Liver (tissue), 9 donors: Measurements from ENCODE around the gene KLHL28. TPM values are rescaled to one million over a fixed set of nuclear protein-coding genes. Genes with fewer than 3 reads are reported as not detected.

Experiments
- DNase-seq: peaks from one replicate; pipeline ENCODE4 v3.0.0-alpha.2; 2017; ENCODE audit warnings: low spot score
- H3K27ac ChIP-seq, 2 donors: one replicate each; pipeline ENCODE4 v1.7.0; 2013; ENCODE audit warnings: inconsistent platforms in 2 of 2, low read length in 2 of 2, control low read depth in 1 of 2, low read depth in 1 of 2, mild to moderate bottlenecking in 1 of 2
- H3K27me3 ChIP-seq, 4 donors: one replicate each; pipeline versions ENCODE4 v1.6.1 to v1.7.0; 2013; ENCODE audit warnings: low read length in 3 of 4, inconsistent platforms in 1 of 4, mild to moderate bottlenecking in 1 of 4, moderate library complexity in 1 of 4; ENCODE audit not compliant: control insufficient read depth in 4 of 4, insufficient read depth in 4 of 4
- H3K36me3 ChIP-seq, 4 donors: one replicate each; pipeline versions ENCODE4 v1.6.1 to v1.7.0; 2013; ENCODE audit warnings: low read length in 3 of 4, mild to moderate bottlenecking in 3 of 4, low read depth in 1 of 4, moderate library complexity in 1 of 4; ENCODE audit not compliant: control insufficient read depth in 4 of 4, insufficient read depth in 3 of 4
- H3K4me1 ChIP-seq, 4 donors: one replicate each; pipeline versions ENCODE4 v1.6.1 to v1.7.0; 2013; ENCODE audit warnings: low read length in 3 of 4, mild to moderate bottlenecking in 3 of 4, moderate library complexity in 1 of 4; ENCODE audit not compliant: control insufficient read depth in 4 of 4, insufficient read depth in 4 of 4
- H3K4me3 ChIP-seq, 3 donors: one replicate each; pipeline versions ENCODE4 v1.6.1 to v1.7.0; 2013; ENCODE audit warnings: low read length in 3 of 3, control low read depth in 1 of 3, low read depth in 1 of 3, mild to moderate bottlenecking in 1 of 3
- H3K9ac ChIP-seq, 2 donors: one replicate each; pipeline ENCODE4 v1.7.0; 2013; ENCODE audit warnings: low read length in 2 of 2, mild to moderate bottlenecking in 2 of 2, moderate library complexity in 2 of 2, control low read depth in 1 of 2, low read depth in 1 of 2
- H3K9me3 ChIP-seq, 4 donors: one replicate each; pipeline versions ENCODE4 v1.6.1 to v1.7.0; 2013; ENCODE audit warnings: low read length in 3 of 4; ENCODE audit not compliant: control insufficient read depth in 4 of 4
- EGR1 ChIP-seq, 2 donors: IDR thresholded peaks; 2 replicates each; pipeline ENCODE4 v1.6.1; 2016 to 2018; ENCODE audit warnings: antibody characterized with exemption in 2 of 2, low read depth in 2 of 2
- FOXA1 ChIP-seq: IDR thresholded peaks from 2 replicates; pipeline ENCODE4 v1.6.1; 2016; ENCODE audit warnings: antibody characterized with exemption
- FOXA2 ChIP-seq: IDR thresholded peaks from 2 replicates; pipeline ENCODE4 v1.6.1; 2016; ENCODE audit warnings: antibody characterized with exemption
- GABPA ChIP-seq, 2 donors: IDR thresholded peaks in 1 of 2; conservative IDR thresholded peaks in 1 of 2; 2 replicates each; pipeline ENCODE4 v1.6.1; 2016; ENCODE audit warnings: antibody characterized with exemption in 2 of 2, mild to moderate bottlenecking in 1 of 2, moderate library complexity in 1 of 2
- HNF4A ChIP-seq, 2 donors: conservative IDR thresholded peaks; 2 replicates each; pipeline ENCODE4 v1.6.1; 2016; ENCODE audit warnings: antibody characterized with exemption in 2 of 2, mild to moderate bottlenecking in 2 of 2
- HNF4G ChIP-seq: IDR thresholded peaks from 2 replicates; pipeline ENCODE4 v1.6.1; 2016; ENCODE audit warnings: antibody characterized with exemption
- JUND ChIP-seq, 2 donors: IDR thresholded peaks; 2 replicates each; pipeline ENCODE4 v1.6.1; 2016; ENCODE audit warnings: antibody characterized with exemption in 2 of 2
- NR2F2 ChIP-seq: IDR thresholded peaks from 2 replicates; pipeline ENCODE4 v1.6.1; 2016; ENCODE audit warnings: antibody characterized with exemption
- RAD21 ChIP-seq, 2 donors: IDR thresholded peaks; 2 replicates each; pipeline ENCODE4 v1.6.1; 2016; ENCODE audit warnings: antibody characterized with exemption in 2 of 2, mild to moderate bottlenecking in 2 of 2
- RXRA ChIP-seq, 2 donors: IDR thresholded peaks; 2 replicates each; pipeline ENCODE4 v1.6.1; 2017 to 2018; ENCODE audit warnings: antibody characterized with exemption in 2 of 2, mild to moderate bottlenecking in 1 of 2
- SP1 ChIP-seq: IDR thresholded peaks from 2 replicates; pipeline ENCODE4 v1.6.1; 2018; ENCODE audit warnings: antibody characterized with exemption, mild to moderate bottlenecking
- TAF1 ChIP-seq: conservative IDR thresholded peaks from 2 replicates; pipeline ENCODE4 v1.6.1; 2016; ENCODE audit warnings: antibody characterized with exemption, mild to moderate bottlenecking
- YY1 ChIP-seq: IDR thresholded peaks from 2 replicates; pipeline ENCODE4 v1.6.1; 2016; ENCODE audit warnings: antibody characterized with exemption, mild to moderate bottlenecking
- WGBS: extraction: QIAGEN DNeasy Blood & Tissue Kit; methylation state at CpG from one replicate; pipeline ENCODE4 v1.1.7; 2013; 5-methylcytosine and 5-hydroxymethylcytosine counted together
- polyA plus RNA-seq, 2 donors: library from polyadenylated mRNA; stranded (reverse) in 1 of 2; unstranded in 1 of 2; fragments of 200-250 nt in 1 of 2; fragments of >200 nt in 1 of 2; fragmentation: Nextera tagmentation in 1 of 2; extraction: Ambion mirVana in 1 of 2; gene quantifications; one replicate each; pipeline versions ENCODE4 v1.2.1 to v1.2.3, GENCODE V29; 2013 to 2015
- total RNA-seq, 2 donors: library from RNA; depleted of rRNA; stranded (reverse); fragments of >200 nt; gene quantifications; one replicate each; pipeline ENCODE4 v1.2.3, GENCODE V29; 2014
- TF ChIP-seq, protein P1 (sequence below): IDR thresholded peaks from 2 replicates; pipeline ENCODE4 v1.6.1; 2016; ENCODE audit warnings: antibody characterized with exemption, mild to moderate bottlenecking
- TF ChIP-seq, protein P2 (sequence below): fragments of 150-350 bp; IDR thresholded peaks from 2 replicates; pipeline ENCODE4 v1.5.1; 2017; ENCODE audit warnings: improper control_type of control experiment, low read depth, low read length; ENCODE audit not compliant: missing input control
- TF ChIP-seq, protein P3 (sequence below): IDR thresholded peaks from 2 replicates; pipeline ENCODE4 v1.6.1; 2016; ENCODE audit warnings: antibody characterized with exemption
- TF ChIP-seq, protein P4 (sequence below): IDR thresholded peaks from 2 replicates; pipeline ENCODE4 v1.6.1; 2016; ENCODE audit warnings: antibody characterized with exemption
- donor health status: healthy.
- donor health status: healthy.
- donor health status: healthy.
- donor health status: healthy.
- donor health status: healthy.

The KLHL28 gene
- total and polyA plus RNA-seq, 4 donors: 2.3 to 7.9 (median 5.7) TPM

DNA sequence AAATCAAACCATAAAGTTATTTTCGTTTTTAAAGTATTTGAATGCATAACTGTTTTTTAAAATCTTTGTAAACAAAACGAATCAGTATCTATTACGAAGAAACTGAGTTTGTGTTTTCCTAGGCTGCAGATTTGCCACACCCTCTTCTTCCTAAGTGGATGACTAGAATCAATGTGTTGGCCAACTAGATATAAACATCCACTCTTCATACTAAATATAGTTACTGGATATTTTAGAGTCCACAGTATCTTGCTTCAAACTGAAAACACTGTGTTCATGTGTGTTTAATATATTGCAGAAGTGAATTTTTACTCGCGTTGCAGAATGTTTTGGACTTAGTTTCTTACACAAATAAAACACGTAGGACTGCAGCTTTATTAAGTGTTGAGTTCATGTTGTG is 63.2 kb downstream of the KLHL28 start:
- Histone ChIP-seq H3K9ac (no peak overlapping the region), H3K27me3 (no peaks in the 10 kb centered on the region), H3K4me1 (peaks cover 6 to 24% (median 9%) of the 10 kb centered on the region in 4 donors), H3K36me3 (peaks cover 0 to 5% (median 2%) of the 10 kb centered on the region in 4 donors), H3K27ac (no peak overlapping the region), H3K4me3 (peak overlapping the region in 1 of 3 donors; percentile 100), H3K9me3 (no peaks in the 10 kb centered on the region)
- DNase-seq: no peak
- 56% methylated on average over 6 of the region's 6 CpGs for WGBS
- TF ChIP-seq NR2F2: no peak
- no peak for TF ChIP-seq HNF4G
- TF ChIP-seq HNF4A (conservative IDR thresholded peaks at IDR 0.05): no peak
- TF ChIP-seq FOXA2: no peak
- TF ChIP-seq SP1: no peak
- no peak for TF ChIP-seq JUND (IDR thresholded peaks at IDR 0.05)
- TF ChIP-seq, protein P1, sequence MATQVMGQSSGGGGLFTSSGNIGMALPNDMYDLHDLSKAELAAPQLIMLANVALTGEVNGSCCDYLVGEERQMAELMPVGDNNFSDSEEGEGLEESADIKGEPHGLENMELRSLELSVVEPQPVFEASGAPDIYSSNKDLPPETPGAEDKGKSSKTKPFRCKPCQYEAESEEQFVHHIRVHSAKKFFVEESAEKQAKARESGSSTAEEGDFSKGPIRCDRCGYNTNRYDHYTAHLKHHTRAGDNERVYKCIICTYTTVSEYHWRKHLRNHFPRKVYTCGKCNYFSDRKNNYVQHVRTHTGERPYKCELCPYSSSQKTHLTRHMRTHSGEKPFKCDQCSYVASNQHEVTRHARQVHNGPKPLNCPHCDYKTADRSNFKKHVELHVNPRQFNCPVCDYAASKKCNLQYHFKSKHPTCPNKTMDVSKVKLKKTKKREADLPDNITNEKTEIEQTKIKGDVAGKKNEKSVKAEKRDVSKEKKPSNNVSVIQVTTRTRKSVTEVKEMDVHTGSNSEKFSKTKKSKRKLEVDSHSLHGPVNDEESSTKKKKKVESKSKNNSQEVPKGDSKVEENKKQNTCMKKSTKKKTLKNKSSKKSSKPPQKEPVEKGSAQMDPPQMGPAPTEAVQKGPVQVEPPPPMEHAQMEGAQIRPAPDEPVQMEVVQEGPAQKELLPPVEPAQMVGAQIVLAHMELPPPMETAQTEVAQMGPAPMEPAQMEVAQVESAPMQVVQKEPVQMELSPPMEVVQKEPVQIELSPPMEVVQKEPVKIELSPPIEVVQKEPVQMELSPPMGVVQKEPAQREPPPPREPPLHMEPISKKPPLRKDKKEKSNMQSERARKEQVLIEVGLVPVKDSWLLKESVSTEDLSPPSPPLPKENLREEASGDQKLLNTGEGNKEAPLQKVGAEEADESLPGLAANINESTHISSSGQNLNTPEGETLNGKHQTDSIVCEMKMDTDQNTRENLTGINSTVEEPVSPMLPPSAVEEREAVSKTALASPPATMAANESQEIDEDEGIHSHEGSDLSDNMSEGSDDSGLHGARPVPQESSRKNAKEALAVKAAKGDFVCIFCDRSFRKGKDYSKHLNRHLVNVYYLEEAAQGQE: no peak
- TF ChIP-seq, protein P2, sequence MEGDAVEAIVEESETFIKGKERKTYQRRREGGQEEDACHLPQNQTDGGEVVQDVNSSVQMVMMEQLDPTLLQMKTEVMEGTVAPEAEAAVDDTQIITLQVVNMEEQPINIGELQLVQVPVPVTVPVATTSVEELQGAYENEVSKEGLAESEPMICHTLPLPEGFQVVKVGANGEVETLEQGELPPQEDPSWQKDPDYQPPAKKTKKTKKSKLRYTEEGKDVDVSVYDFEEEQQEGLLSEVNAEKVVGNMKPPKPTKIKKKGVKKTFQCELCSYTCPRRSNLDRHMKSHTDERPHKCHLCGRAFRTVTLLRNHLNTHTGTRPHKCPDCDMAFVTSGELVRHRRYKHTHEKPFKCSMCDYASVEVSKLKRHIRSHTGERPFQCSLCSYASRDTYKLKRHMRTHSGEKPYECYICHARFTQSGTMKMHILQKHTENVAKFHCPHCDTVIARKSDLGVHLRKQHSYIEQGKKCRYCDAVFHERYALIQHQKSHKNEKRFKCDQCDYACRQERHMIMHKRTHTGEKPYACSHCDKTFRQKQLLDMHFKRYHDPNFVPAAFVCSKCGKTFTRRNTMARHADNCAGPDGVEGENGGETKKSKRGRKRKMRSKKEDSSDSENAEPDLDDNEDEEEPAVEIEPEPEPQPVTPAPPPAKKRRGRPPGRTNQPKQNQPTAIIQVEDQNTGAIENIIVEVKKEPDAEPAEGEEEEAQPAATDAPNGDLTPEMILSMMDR: no peak
- no peak for TF ChIP-seq RAD21 (IDR thresholded peaks at IDR 0.05)
- no peak for TF ChIP-seq YY1
- TF ChIP-seq RXRA (IDR thresholded peaks at IDR 0.05): no peak
- TF ChIP-seq GABPA (IDR thresholded peaks at IDR 0.05 in 1 of 2, conservative IDR thresholded peaks at IDR 0.05 in 1 of 2): no peak
- TF ChIP-seq, protein P3, sequence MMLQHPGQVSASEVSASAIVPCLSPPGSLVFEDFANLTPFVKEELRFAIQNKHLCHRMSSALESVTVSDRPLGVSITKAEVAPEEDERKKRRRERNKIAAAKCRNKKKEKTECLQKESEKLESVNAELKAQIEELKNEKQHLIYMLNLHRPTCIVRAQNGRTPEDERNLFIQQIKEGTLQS: no peak
- no peak for TF ChIP-seq TAF1

GRCh38 chr14:44897845-44898151 is 63.9 kb downstream of the KLHL28 start:
- Histone ChIP-seq H3K9me3 (no peaks in the 10 kb centered on the region), H3K27ac (peak overlapping the region; percentile 90 to 93), H3K4me1 (peaks cover 6 to 24% (median 9%) of the 10 kb centered on the region in 4 donors), H3K4me3 (peak overlapping the region; percentile 79 to 100 (median 86)), H3K36me3 (peaks cover 0 to 5% (median under 1%) of the 10 kb centered on the region in 4 donors), H3K27me3 (no peaks in the 10 kb centered on the region), H3K9ac (peak overlapping the region; percentile 75 to 78)
- no peak for DNase-seq
- 6% methylated on average over 13 of the region's 13 CpGs for WGBS
- TF ChIP-seq, protein P2: no peak
- no peak for TF ChIP-seq YY1
- TF ChIP-seq NR2F2: no peak
- TF ChIP-seq SP1: no peak
- no peak for TF ChIP-seq GABPA (IDR thresholded peaks at IDR 0.05 in 1 of 2, conservative IDR thresholded peaks at IDR 0.05 in 1 of 2)
- TF ChIP-seq EGR1 (IDR thresholded peaks at IDR 0.05; ENCODE audit: low read depth in 2 of 2): no peak
- TF ChIP-seq, protein P4, sequence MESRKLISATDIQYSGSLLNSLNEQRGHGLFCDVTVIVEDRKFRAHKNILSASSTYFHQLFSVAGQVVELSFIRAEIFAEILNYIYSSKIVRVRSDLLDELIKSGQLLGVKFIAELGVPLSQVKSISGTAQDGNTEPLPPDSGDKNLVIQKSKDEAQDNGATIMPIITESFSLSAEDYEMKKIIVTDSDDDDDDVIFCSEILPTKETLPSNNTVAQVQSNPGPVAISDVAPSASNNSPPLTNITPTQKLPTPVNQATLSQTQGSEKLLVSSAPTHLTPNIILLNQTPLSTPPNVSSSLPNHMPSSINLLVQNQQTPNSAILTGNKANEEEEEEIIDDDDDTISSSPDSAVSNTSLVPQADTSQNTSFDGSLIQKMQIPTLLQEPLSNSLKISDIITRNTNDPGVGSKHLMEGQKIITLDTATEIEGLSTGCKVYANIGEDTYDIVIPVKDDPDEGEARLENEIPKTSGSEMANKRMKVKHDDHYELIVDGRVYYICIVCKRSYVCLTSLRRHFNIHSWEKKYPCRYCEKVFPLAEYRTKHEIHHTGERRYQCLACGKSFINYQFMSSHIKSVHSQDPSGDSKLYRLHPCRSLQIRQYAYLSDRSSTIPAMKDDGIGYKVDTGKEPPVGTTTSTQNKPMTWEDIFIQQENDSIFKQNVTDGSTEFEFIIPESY: no peak
- TF ChIP-seq RXRA (IDR thresholded peaks at IDR 0.05): no peak
- no peak for TF ChIP-seq TAF1
- TF ChIP-seq, protein P3: no peak
- TF ChIP-seq HNF4A (conservative IDR thresholded peaks at IDR 0.05): no peak
- no peak for TF ChIP-seq JUND (IDR thresholded peaks at IDR 0.05)
- no peak for TF ChIP-seq RAD21 (IDR thresholded peaks at IDR 0.05)
- TF ChIP-seq, protein P1: no peak
- TF ChIP-seq FOXA1: no peak
